ENCODE results near the gene DDI1.
A peak's percentile ranks its signal among the peaks of the same experiment; 100 is the strongest.

The DDI1 gene

DNA sequence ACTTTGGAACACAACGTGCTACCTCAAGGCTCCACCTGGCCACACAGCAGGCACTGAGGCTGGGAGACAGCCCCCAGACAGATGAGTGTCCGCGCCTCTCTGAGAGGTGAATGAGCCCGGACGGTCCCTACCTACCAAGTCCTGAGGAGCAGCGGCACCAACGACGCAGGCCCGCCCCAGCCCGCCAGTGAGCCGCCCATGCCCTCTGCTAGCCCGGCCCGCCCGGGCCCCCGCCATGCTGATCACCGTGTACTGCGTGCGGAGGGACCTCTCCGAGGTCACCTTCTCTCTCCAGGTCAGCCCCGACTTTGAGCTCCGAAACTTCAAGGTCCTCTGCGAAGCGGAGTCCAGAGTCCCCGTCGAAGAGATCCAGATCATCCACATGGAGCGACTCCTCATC lies at the start of gene DDI1:
DDI1 (plus strand) TSS at position 53 of the 400 bp plus-strand sequence; CDS start at position 236, 183 bp downstream.
- peak; percentile 60 for ATAC-seq
- Mint-ChIP-seq H3K36me3 (no peaks in the 10 kb centered on the region), H3K27ac (no peak within 1 kb of the TSS), H3K4me1 (no peaks in the 10 kb centered on the region), H3K4me3 (no peak within 1 kb of the TSS), H3K27me3 (no peaks in the 10 kb centered on the region), H3K9me3 (peaks cover 2% of the 10 kb centered on the region)

DNA sequence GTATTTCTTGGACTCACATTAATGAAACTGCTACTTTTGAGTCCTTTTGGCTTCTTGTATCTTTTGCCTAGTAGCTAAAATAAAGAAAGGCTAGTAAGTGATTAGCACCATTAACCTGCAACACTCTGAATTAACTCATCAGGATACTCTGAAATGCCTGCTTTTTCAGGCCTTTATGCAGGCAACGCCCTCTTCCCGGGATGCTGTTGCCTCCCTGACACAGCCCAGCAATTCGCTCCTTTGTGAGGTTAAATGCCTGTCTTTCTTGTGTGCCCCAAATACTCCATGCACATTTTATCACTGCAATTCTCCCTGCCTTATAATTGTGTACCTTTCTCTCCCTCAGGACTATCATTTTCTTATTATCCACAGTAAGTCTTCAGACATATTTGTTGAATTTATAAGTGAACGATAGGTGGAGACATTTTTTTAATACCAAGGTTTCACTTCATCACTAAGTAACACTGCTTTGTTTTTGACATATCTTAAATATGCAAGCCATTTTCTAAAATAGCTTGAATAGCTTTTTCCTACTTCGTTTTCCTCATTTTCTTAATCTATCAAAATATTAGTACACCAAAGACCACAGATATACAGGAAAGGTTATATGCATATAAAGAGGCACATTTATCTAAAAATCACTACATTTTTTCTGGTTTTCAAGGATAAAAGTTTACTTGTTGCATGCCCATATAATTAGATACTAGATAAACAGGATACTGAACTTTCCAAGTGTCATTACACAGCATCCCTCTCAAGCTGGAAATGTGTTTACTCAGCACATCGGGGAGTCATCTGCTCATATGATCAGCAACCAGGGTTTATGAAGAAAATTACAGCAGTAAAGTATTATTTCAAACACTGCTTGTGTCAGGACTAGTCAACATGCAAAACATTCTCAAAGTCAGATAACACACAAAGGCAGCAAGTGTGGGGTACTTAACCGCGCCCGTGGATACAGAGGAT lies 48.5 kb upstream of the DDI1 start:
- H3K4me3 Mint-ChIP-seq = no peak overlapping the region
- no peak for ATAC-seq
- H3K4me1 Mint-ChIP-seq = no peaks in the 10 kb centered on the region
- H3K36me3 Mint-ChIP-seq = no peaks in the 10 kb centered on the region
- peaks cover 3% of the 10 kb centered on the region for H3K9me3 Mint-ChIP-seq
- H3K27ac Mint-ChIP-seq = no peak overlapping the region
- H3K27me3 Mint-ChIP-seq = no peaks in the 10 kb centered on the region

DNA sequence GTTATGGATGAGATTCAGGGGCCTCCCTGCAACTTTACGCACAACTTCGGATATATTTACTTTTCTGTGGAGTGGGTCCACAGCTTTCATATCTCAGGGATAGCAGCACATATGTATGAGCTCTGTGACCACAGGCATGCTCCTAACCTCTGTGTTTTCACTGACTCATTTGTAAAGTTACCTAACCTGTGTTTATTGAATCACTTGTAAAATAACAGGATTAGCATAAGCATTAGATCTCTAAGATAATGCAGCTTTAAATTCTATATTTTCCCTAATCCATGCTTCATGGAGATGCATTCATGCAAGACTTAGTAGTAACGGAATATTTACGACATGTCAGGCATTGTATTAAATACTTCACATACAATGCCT lies 47.9 kb upstream of the DDI1 start:
- H3K4me1 Mint-ChIP-seq = no peaks in the 10 kb centered on the region
- H3K36me3 Mint-ChIP-seq = no peaks in the 10 kb centered on the region
- H3K9me3 Mint-ChIP-seq = peaks cover 3% of the 10 kb centered on the region
- H3K27ac Mint-ChIP-seq = no peak overlapping the region
- no peaks in the 10 kb centered on the region for H3K27me3 Mint-ChIP-seq
- ATAC-seq = no peak
- H3K4me3 Mint-ChIP-seq = no peak overlapping the region

DNA sequence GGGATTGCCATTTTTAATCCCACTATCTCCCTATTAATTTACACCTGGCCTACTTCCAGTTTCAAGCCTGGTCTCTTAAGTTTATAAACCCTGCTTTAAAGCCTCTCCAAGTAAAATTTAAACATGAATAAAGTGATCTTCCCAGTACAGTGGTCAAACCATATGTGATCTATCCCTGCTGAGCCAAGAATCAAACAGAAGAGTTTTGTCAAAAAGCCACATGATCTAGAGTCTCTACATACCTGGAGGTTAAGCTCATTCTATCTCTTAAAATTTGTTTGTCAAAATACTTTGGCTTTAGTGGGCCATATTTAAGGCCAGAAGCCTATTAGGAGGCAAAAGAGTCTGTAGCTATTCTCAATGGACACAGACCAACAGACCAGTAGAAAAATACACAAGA lies 42.9 kb upstream of the DDI1 start:
- Mint-ChIP-seq H3K9me3 (no peaks in the 10 kb centered on the region), H3K27ac (no peak overlapping the region), H3K4me1 (no peaks in the 10 kb centered on the region), H3K4me3 (no peak overlapping the region), H3K27me3 (no peaks in the 10 kb centered on the region), H3K36me3 (no peaks in the 10 kb centered on the region)
- ATAC-seq = no peak

DNA sequence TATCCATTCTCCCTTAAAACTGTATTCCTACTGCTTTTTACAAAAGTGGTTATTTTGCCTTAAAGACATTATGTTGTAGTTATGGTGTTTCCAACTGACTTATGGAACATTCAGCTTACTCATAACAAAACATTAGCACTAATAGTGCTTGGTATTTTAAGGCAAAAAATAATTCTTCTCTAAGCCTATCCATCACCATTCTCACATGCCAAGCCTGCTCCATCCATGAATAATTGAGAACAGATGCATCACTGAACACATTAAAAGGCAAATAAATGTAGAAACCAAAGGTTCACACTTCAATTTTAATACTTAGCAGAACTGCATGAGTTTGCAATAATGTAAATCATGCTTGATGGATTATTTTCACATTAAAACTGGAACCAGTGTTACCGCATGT lies 42.3 kb upstream of the DDI1 start:
- Mint-ChIP-seq H3K4me1 (no peaks in the 10 kb centered on the region), H3K36me3 (no peaks in the 10 kb centered on the region), H3K9me3 (no peaks in the 10 kb centered on the region), H3K4me3 (no peak overlapping the region), H3K27me3 (no peaks in the 10 kb centered on the region), H3K27ac (no peak overlapping the region)
- no peak for ATAC-seq

DNA sequence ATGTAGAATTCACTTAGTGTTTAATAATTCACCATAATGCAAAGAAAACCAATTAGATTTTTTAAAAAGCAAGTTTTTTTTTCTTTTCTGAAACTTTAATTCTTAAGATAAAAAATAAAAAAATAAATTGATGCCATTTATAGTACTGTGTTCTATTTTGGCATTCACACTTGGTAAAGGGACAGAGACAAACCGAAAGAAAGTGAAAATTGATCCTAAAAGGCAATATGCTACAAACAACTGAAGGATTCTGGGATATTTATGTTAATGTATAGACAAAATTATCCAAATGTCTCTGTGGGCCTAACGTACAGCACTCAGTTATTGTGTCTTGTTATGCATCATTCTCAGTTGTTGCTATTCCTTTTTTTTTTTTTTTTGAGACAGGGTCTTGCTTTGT lies 41.9 kb upstream of the DDI1 start:
- Mint-ChIP-seq H3K27ac (no peak overlapping the region), H3K27me3 (no peaks in the 10 kb centered on the region), H3K4me1 (no peaks in the 10 kb centered on the region), H3K36me3 (no peaks in the 10 kb centered on the region), H3K4me3 (no peak overlapping the region), H3K9me3 (no peaks in the 10 kb centered on the region)
- no peak for ATAC-seq

DNA sequence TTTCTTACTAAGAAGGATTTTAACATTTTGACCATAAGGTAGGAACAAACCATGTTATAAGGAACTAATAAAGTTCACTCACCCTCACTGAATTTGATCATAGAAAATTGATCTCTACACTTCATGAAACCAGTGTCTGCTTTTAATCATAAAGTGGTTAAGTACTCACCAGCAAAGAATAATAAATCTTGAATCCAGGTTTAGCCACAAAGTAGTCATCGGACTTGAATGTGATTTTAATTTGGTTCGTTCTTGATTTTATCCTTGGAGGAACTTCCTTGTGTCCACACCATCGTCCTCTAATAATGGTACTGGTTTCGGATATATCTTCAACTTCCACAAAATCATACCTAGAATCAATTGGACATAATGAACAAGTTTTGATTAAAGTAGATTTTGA lies 40.5 kb upstream of the DDI1 start:
- no peak overlapping the region for H3K27ac Mint-ChIP-seq
- no peaks in the 10 kb centered on the region for H3K9me3 Mint-ChIP-seq
- no peaks in the 10 kb centered on the region for H3K27me3 Mint-ChIP-seq
- no peak for ATAC-seq
- no peak overlapping the region for H3K4me3 Mint-ChIP-seq
- H3K36me3 Mint-ChIP-seq = no peaks in the 10 kb centered on the region
- no peaks in the 10 kb centered on the region for H3K4me1 Mint-ChIP-seq

DNA sequence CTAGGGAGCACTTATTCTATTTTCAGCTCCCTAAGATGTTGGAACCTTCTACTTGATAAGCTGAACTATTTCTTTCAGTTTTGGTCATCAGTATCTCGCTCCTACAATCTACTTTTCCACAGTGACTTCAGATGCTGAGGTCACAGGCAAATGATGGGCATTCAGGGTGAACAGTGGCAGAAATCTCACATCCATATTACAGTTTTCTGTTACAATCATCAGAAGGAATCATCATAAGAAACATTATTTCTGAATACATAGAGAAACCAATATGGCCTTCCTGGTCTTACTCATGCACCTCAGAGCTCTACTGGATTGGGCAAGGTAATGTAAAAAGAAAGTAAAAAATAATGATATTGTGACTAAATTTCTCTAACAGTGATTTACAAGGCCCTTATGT lies 39.4 kb upstream of the DDI1 start:
- Mint-ChIP-seq H3K27me3 (no peaks in the 10 kb centered on the region), H3K9me3 (no peaks in the 10 kb centered on the region), H3K4me3 (no peak overlapping the region), H3K36me3 (no peaks in the 10 kb centered on the region), H3K4me1 (no peaks in the 10 kb centered on the region), H3K27ac (no peak overlapping the region)
- no peak for ATAC-seq

DNA sequence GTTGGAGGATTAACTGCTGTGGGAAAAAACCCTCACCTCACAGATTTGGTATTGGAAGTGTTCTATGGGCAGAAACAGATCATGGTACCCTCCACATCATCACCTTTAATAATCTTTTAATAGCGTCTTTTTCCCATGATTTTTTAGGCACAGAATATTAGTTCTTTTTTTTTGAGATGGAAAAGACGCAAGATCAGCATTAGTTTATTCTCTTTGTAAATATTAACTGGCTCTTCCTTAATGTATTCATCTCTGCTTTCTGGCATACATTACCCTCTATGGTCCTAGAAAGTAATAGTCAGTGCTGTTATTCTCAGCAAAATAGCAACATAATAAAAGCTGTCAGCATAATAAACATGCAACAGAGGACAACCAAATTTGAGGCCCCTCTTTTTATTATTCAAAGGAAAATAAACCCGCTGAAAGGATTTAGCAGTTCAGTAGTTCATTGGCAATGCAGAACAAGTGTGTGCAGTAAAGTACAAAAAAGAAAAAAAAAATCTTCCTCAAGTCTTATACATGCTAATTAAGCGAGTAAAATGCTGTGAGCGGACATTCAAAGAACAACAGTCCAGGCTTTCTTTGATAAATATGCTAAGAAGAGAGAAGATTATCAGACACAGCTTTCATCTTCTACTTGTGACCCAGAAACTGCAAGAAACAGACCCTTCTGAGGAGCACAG lies 37.5 kb upstream of the DDI1 start:
- Mint-ChIP-seq H3K27ac (no peak overlapping the region), H3K27me3 (no peaks in the 10 kb centered on the region), H3K4me3 (no peak overlapping the region), H3K36me3 (no peaks in the 10 kb centered on the region), H3K9me3 (no peaks in the 10 kb centered on the region), H3K4me1 (no peaks in the 10 kb centered on the region)
- ATAC-seq = no peak

DNA sequence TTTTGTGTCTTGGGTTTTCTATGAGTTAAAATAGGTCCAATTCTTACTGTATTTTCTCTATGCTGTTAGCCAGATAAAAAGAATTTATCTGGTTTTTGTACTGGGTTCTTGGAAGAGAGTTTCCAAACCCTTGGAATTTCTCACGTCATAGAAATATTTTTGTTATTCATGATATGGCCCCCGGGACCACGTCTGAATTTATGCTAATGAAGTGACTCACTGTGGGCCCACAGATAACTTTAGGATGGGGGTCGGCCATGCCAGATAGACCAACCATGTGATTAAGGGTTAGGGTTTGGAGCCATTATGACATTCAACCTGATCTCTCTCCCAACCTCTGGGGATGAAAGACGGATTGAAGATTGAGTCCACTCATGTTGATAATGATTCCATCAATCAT lies 35.6 kb upstream of the DDI1 start:
- Mint-ChIP-seq H3K27ac (no peak overlapping the region), H3K36me3 (no peaks in the 10 kb centered on the region), H3K4me3 (no peak overlapping the region), H3K9me3 (no peaks in the 10 kb centered on the region), H3K4me1 (no peaks in the 10 kb centered on the region), H3K27me3 (no peaks in the 10 kb centered on the region)
- ATAC-seq = no peak

DNA sequence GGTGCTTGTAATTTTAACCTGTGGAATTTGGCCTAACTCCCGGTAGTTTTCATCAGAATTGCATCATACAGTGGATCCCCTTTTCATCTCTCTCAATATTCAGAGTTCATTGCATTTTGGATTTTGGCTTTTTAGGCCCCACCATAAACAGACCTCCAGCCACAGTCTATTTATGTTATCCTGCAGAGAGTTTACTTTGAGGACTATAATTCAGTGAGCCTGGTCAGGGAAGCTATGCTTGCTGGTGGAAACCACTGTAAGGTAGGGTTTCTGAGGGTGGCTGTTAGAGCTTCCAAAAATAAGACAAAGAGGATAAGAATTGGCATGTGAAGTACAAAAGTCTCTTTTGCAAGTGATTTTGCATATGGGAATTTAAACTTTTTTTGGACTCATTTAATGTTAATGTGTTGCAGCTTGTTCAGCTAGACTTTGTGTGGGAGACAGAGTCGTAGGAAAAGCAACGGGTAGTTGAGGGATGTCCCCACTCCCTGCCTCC lies 34.8 kb upstream of the DDI1 start:
- Mint-ChIP-seq H3K27ac (no peak overlapping the region), H3K36me3 (no peaks in the 10 kb centered on the region), H3K4me3 (no peak overlapping the region), H3K9me3 (no peaks in the 10 kb centered on the region), H3K4me1 (no peaks in the 10 kb centered on the region), H3K27me3 (no peaks in the 10 kb centered on the region)
- no peak for ATAC-seq

DNA sequence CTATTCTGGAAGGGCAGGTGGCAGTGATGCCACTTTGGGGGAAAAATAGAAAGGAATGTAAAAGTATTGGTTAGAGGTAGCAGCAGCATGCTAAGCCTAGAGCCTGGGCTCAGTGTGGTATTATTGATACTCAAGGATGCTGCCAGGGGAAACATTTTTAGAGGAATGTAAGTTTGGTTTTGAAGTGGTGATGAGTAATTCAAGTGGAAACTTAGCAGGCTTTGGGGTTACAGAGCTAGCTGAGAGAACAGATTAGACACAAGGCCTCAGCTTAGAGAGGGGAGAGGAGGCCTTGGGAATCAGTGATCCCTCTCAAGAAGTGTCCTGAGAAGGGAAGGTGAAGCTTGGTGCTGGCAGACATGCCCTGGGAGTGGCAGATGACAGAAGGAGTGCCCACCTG lies 32.9 kb upstream of the DDI1 start:
- ATAC-seq = no peak
- Mint-ChIP-seq H3K4me1 (no peaks in the 10 kb centered on the region), H3K9me3 (no peaks in the 10 kb centered on the region), H3K27me3 (no peaks in the 10 kb centered on the region), H3K27ac (no peak overlapping the region), H3K4me3 (no peak overlapping the region), H3K36me3 (no peaks in the 10 kb centered on the region)

DNA sequence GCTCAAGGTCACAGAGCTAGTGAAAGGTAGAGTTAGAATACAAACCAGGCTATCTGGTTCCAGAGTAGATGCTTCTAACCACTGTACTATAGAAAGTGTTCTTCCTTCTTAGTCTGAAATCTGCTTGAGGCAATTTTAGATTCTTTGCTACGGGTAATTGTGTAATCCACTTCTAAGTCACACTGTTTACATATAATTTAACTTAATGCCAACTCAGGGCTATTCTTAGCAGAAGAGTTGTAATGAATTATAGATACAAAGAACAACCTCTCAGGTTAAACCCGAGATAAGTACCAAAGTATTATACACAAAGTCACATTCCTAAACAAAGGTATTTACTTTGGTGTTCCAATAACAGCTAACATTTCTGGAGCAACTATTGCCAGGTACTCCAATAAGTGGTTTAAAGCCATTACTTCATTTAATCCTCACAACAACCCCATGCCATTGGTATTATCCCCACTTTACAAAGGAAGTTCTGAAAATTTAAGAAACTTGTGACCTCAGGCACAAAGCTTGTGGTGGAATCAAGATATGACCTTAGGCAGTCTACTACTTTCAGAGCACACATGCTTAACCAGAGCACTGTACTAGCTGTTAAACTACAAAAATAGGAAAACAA lies 31.1 kb upstream of the DDI1 start:
- no peak for ATAC-seq
- Mint-ChIP-seq H3K9me3 (no peaks in the 10 kb centered on the region), H3K4me1 (no peaks in the 10 kb centered on the region), H3K36me3 (no peaks in the 10 kb centered on the region), H3K27ac (no peak overlapping the region), H3K4me3 (no peak overlapping the region), H3K27me3 (no peaks in the 10 kb centered on the region)

DNA sequence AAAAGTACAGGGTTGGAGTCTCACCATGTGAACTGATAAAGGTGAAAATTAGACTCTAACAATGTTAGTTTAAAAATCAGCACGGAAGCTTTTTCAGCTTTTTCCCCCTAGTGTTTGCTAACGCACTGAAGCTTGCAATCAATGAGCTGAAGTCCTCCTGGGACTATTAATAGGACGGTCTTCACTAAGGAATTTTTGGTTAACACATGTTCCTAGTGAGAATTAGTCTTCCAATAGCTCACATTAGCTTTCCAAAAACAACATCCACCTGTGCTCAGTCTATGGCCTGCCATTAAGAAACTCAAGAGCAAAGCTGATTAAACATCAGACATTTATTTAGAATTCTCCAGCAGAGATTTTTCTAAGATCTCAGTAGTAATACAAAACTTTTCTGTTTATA lies 26.7 kb upstream of the DDI1 start:
- H3K27me3 Mint-ChIP-seq = no peaks in the 10 kb centered on the region

DNA sequence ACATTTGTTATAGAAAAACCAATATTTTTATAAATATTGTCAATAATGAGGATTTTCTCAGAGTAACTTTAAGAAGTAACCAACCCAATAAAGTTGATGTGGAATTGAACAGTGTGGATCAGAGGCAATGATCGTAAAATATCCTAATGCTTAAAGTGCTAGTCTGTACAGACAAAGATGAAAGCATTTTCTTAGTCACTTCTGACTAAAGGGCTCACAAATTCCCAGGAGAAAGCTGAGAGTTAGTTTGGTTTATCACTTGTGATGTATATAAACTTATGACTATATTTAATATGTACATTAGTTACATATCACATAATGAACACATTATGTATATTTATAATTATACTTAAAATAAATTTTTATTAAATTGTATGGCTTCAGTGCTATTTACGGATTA lies 25.4 kb upstream of the DDI1 start:
- no peaks in the 10 kb centered on the region for H3K27me3 Mint-ChIP-seq
- ATAC-seq = no peak

More for the DNA sequence above, 26.7 kb upstream of the DDI1 start:
- no peak for ATAC-seq
- H3K4me1 Mint-ChIP-seq = no peaks in the 10 kb centered on the region
- no peak overlapping the region for H3K4me3 Mint-ChIP-seq
- H3K9me3 Mint-ChIP-seq = no peaks in the 10 kb centered on the region
- H3K27ac Mint-ChIP-seq = no peak overlapping the region
- no peaks in the 10 kb centered on the region for H3K36me3 Mint-ChIP-seq

More for the DNA sequence above, 25.4 kb upstream of the DDI1 start:
- Mint-ChIP-seq H3K36me3 (no peaks in the 10 kb centered on the region), H3K9me3 (no peaks in the 10 kb centered on the region), H3K27ac (no peak overlapping the region), H3K4me1 (no peaks in the 10 kb centered on the region), H3K4me3 (no peak overlapping the region)

Data from stimulated activated memory B cell treated with anti-CD40 and anti-IgM and Interleukin-4, amounts not matched to agents 10 μg/mL and 1 μg/mL and 100 μg/mL, for 72 hours (primary cell).